Retinal pigment epithelial cell (primary cell): ENCODE data around the gene CNOT11.

Experiments used
- DNase-seq: peaks from one replicate; pipeline ENCODE4 v3.0.0-alpha.2; 2010; ENCODE audit warnings: low read depth
- H3K4me3 ChIP-seq: 2 replicates; pipeline ENCODE4 v1.5.1; 2011; ENCODE audit warnings: mild to moderate bottlenecking, low read length, control low read depth, moderate library complexity
- CTCF ChIP-seq: conservative IDR thresholded peaks from 2 replicates; pipeline ENCODE4 v1.5.1; 2011; ENCODE audit warnings: low read depth, low read length, control low read depth, inconsistent platforms

Gene CNOT11

GRCh38 chr2:101286684-101287083 lies 34.0 kb downstream of the CNOT11 start:
- DNase-seq, result no peak
- TF ChIP-seq CTCF, result no peak
- no peak overlapping the region for H3K4me3 ChIP-seq

GRCh38 chr2:101287303-101287702 lies 34.6 kb downstream of the CNOT11 start:
- DNase-seq, result no peak
- no peak for TF ChIP-seq CTCF
- H3K4me3 ChIP-seq, result no peak overlapping the region

- no peak overlapping the region for H3K4me3 ChIP-seq
These were observed 38.0 kb downstream of the CNOT11 start for GRCh38 chr2:101290711-101291110.

GRCh38 chr2:101291973-101292372 lies 39.3 kb downstream of the CNOT11 start:
- DNase-seq, result no peak
- no peak for TF ChIP-seq CTCF
- no peak overlapping the region for H3K4me3 ChIP-seq

More at GRCh38 chr2:101290711-101291110, 38.0 kb downstream of the CNOT11 start:
- no peak for DNase-seq
- TF ChIP-seq CTCF, result no peak

- no peak overlapping the region for H3K4me3 ChIP-seq
- TF ChIP-seq CTCF, result no peak
- DNase-seq, result no peak
These were observed 40.9 kb downstream of the CNOT11 start for GRCh38 chr2:101293544-101293943.

- TF ChIP-seq CTCF, result no peak
- no peak for DNase-seq
These were observed 42.2 kb downstream of the CNOT11 start for GRCh38 chr2:101294861-101295260.

GRCh38 chr2:101295895-101296294 lies 43.2 kb downstream of the CNOT11 start:
- DNase-seq, result no peak
- no peak for TF ChIP-seq CTCF
- H3K4me3 ChIP-seq, result no peak overlapping the region

More at GRCh38 chr2:101294861-101295260, 42.2 kb downstream of the CNOT11 start:
- no peak overlapping the region for H3K4me3 ChIP-seq
